Measurements from ENCODE around the gene PPM1K. TPM values are rescaled to one million over a fixed set of nuclear protein-coding genes. Genes with fewer than 3 reads are reported as not detected.

The PPM1K gene
- total RNA-seq, 4 donors from 2014 or later, result 7.8 to 10.5 (median 9.2) TPM

GRCh38 chr4:88217169-88217568, 67.2 kb downstream of the PPM1K start:
- no peaks in the 10 kb centered on the region for H3K4me1 ChIP-seq
- no peak for DNase-seq (ENCODE audit: low spot score in 2 of 2)
- no peaks in the 10 kb centered on the region for H3K27me3 ChIP-seq
- no peak overlapping the region for H3K4me3 ChIP-seq
- TF ChIP-seq POLR2A (IDR thresholded peaks at IDR 0.05), result no peak
- no peak for TF ChIP-seq CTCF (IDR thresholded peaks at IDR 0.05)
- TF ChIP-seq POLR2AphosphoS5 (IDR thresholded peaks at IDR 0.05), result no peak
- TF ChIP-seq EP300 (IDR thresholded peaks at IDR 0.05), result no peak
- no peaks in the 10 kb centered on the region for H3K36me3 ChIP-seq
- H3K9me3 ChIP-seq, result no peaks in the 10 kb centered on the region
- H3K27ac ChIP-seq, result no peak overlapping the region
- WGBS, result 89% methylated on average over 4 of the region's 4 CpGs

- H3K4me3 ChIP-seq, result no peak overlapping the region
- peaks cover 4% of the 10 kb centered on the region for H3K4me1 ChIP-seq
- H3K36me3 ChIP-seq, result no peaks in the 10 kb centered on the region
- TF ChIP-seq CTCF (IDR thresholded peaks at IDR 0.05), result no peak
- TF ChIP-seq EP300 (IDR thresholded peaks at IDR 0.05), result no peak
- TF ChIP-seq POLR2AphosphoS5 (IDR thresholded peaks at IDR 0.05), result no peak
- no peak for TF ChIP-seq POLR2A (IDR thresholded peaks at IDR 0.05)
- H3K9me3 ChIP-seq, result no peaks in the 10 kb centered on the region
- H3K27me3 ChIP-seq, result no peaks in the 10 kb centered on the region
- no peak overlapping the region for H3K27ac ChIP-seq
- no peak for DNase-seq (ENCODE audit: low spot score in 2 of 2)
- WGBS, result 92% methylated on average over 6 of the region's 6 CpGs
Observed at GRCh38 chr4:88216395-88216794, 68.0 kb downstream of the PPM1K start.

GRCh38 chr4:88215351-88215750, 69.0 kb downstream of the PPM1K start:
- no peaks in the 10 kb centered on the region for H3K9me3 ChIP-seq
- no peak for DNase-seq (ENCODE audit: low spot score in 2 of 2)
- TF ChIP-seq CTCF (IDR thresholded peaks at IDR 0.05), result no peak
- no peak for TF ChIP-seq POLR2A (IDR thresholded peaks at IDR 0.05)
- no peak for TF ChIP-seq POLR2AphosphoS5 (IDR thresholded peaks at IDR 0.05)
- TF ChIP-seq EP300 (IDR thresholded peaks at IDR 0.05), result no peak
- H3K4me3 ChIP-seq, result no peak overlapping the region
- H3K36me3 ChIP-seq, result no peaks in the 10 kb centered on the region
- H3K27me3 ChIP-seq, result no peaks in the 10 kb centered on the region
- WGBS, result 67% methylated on average over 2 of the region's 2 CpGs
- no peak overlapping the region for H3K27ac ChIP-seq
- peaks cover 4% of the 10 kb centered on the region for H3K4me1 ChIP-seq

- WGBS, result 49% methylated on average over 4 of the region's 4 CpGs
- no peak for DNase-seq (ENCODE audit: low spot score in 2 of 2)
- no peaks in the 10 kb centered on the region for H3K9me3 ChIP-seq
- no peak overlapping the region for H3K27ac ChIP-seq
- no peak for TF ChIP-seq POLR2A (IDR thresholded peaks at IDR 0.05)
- no peak for TF ChIP-seq POLR2AphosphoS5 (IDR thresholded peaks at IDR 0.05)
- no peak for TF ChIP-seq EP300 (IDR thresholded peaks at IDR 0.05)
- TF ChIP-seq CTCF (IDR thresholded peaks at IDR 0.05), result no peak
- H3K4me3 ChIP-seq, result no peak overlapping the region
- H3K36me3 ChIP-seq, result no peaks in the 10 kb centered on the region
- peaks cover 4% of the 10 kb centered on the region for H3K4me1 ChIP-seq
- no peaks in the 10 kb centered on the region for H3K27me3 ChIP-seq
Observed at GRCh38 chr4:88212253-88212561, 72.2 kb downstream of the PPM1K start.

- TF ChIP-seq EP300 (IDR thresholded peaks at IDR 0.05) (no peak), POLR2A (IDR thresholded peaks at IDR 0.05) (no peak), CTCF (IDR thresholded peaks at IDR 0.05) (peak; percentile 51 to 67)
- H3K27me3 ChIP-seq, result no peaks in the 10 kb centered on the region
- H3K36me3 ChIP-seq, result no peaks in the 10 kb centered on the region
- peaks cover 4% of the 10 kb centered on the region for H3K4me1 ChIP-seq
- H3K27ac ChIP-seq, result no peak overlapping the region
- no peaks in the 10 kb centered on the region for H3K9me3 ChIP-seq
- no peak overlapping the region for H3K4me3 ChIP-seq
- 62% methylated on average over 18 of the region's 18 CpGs for WGBS
- no peak for DNase-seq (ENCODE audit: low spot score in 2 of 2)
Observed at GRCh38 chr4:88211473-88212252, 72.7 kb downstream of the PPM1K start.
